HG03039 (cell line): ENCODE results near the gene BTBD6.

Source experiments
- ATAC-seq: cut with Tn5 transposase; IDR thresholded peaks from one replicate; pipeline ENCODE4 v1.9.1; 2021; ENCODE audit warnings: mild to moderate bottlenecking, moderate library complexity; ENCODE audit not compliant: unreplicated experiment

BTBD6 gene

GRCh38 chr14:105211086-105211757 lies 37.1 kb upstream of the BTBD6 start:
- ATAC-seq = no peak

GRCh38 chr14:105211758-105212089 lies 36.6 kb upstream of the BTBD6 start:
- no peak for ATAC-seq

GRCh38 chr14:105212541-105213300 lies 35.6 kb upstream of the BTBD6 start:
- ATAC-seq = no peak

GRCh38 chr14:105213361-105213760 lies 35.0 kb upstream of the BTBD6 start:
- no peak for ATAC-seq

- no peak for ATAC-seq
These were observed 33.9 kb upstream of the BTBD6 start for GRCh38 chr14:105214324-105214915.

- no peak for ATAC-seq
These were observed 32.7 kb upstream of the BTBD6 start for GRCh38 chr14:105215602-105216001.

- ATAC-seq = no peak
These were observed 31.7 kb upstream of the BTBD6 start for GRCh38 chr14:105216490-105217247.

- ATAC-seq = no peak
These were observed 30.6 kb upstream of the BTBD6 start for GRCh38 chr14:105217774-105218173.

GRCh38 chr14:105218611-105219010 lies 29.7 kb upstream of the BTBD6 start:
- no peak for ATAC-seq

- ATAC-seq = no peak
These were observed 29.2 kb upstream of the BTBD6 start for GRCh38 chr14:105219043-105219612.

GRCh38 chr14:105219753-105220152 lies 28.6 kb upstream of the BTBD6 start:
- ATAC-seq = no peak

GRCh38 chr14:105220699-105221597 lies 27.4 kb upstream of the BTBD6 start:
- ATAC-seq = no peak

GRCh38 chr14:105221598-105222178 lies 26.6 kb upstream of the BTBD6 start:
- no peak for ATAC-seq

- ATAC-seq = no peak
These were observed 25.1 kb upstream of the BTBD6 start for GRCh38 chr14:105223260-105223659.

GRCh38 chr14:105223770-105224544 lies 24.4 kb upstream of the BTBD6 start:
- ATAC-seq = no peak

GRCh38 chr14:105224845-105225570 lies 23.3 kb upstream of the BTBD6 start:
- no peak for ATAC-seq

- ATAC-seq = no peak
These were observed 22.1 kb upstream of the BTBD6 start for GRCh38 chr14:105226198-105226597.

GRCh38 chr14:105227346-105227745 lies 21.0 kb upstream of the BTBD6 start:
- ATAC-seq = no peak
